ENCODE data around the gene PODXL. TPM values are rescaled to one million over a fixed set of nuclear protein-coding genes. Genes with fewer than 3 reads are reported as not detected.
"Not testable (repeated sequence)": the region's sequence is repeated elsewhere in the genome, so short reads cannot be mapped to it uniquely, and the experiment has no call there.

PODXL gene
- total RNA-seq, 1 donor from 2014 or later, result 114 TPM

- DNase-seq (ENCODE audit: low read depth, low spot score), result no peak
Observed at GRCh38 chr7:131511774-131512535, 44.5 kb downstream of the PODXL start.

- no peak for DNase-seq (ENCODE audit: low read depth, low spot score)
Observed at GRCh38 chr7:131511071-131511470, 45.4 kb downstream of the PODXL start.

- DNase-seq (ENCODE audit: low read depth, low spot score), result no peak
Observed at GRCh38 chr7:131509781-131510180, 46.6 kb downstream of the PODXL start.

GRCh38 chr7:131508754-131509486, 47.5 kb downstream of the PODXL start:
- DNase-seq (ENCODE audit: low read depth, low spot score), result no peak

GRCh38 chr7:131507592-131508331, 48.7 kb downstream of the PODXL start:
- no peak for DNase-seq (ENCODE audit: low read depth, low spot score)

- DNase-seq (ENCODE audit: low read depth, low spot score), result no peak
Observed at GRCh38 chr7:131506597-131506996, 49.8 kb downstream of the PODXL start.

- no peak for DNase-seq (ENCODE audit: low read depth, low spot score)
Observed at GRCh38 chr7:131505636-131506557, 50.5 kb downstream of the PODXL start.

GRCh38 chr7:131505037-131505620, 51.3 kb downstream of the PODXL start:
- not testable (repeated sequence) for DNase-seq (ENCODE audit: low read depth, low spot score)

GRCh38 chr7:131504157-131504899, 52.1 kb downstream of the PODXL start:
- no peak for DNase-seq (ENCODE audit: low read depth, low spot score)

- DNase-seq (ENCODE audit: low read depth, low spot score), result no peak
Observed at GRCh38 chr7:131503639-131504038, 52.8 kb downstream of the PODXL start.

- DNase-seq (ENCODE audit: low read depth, low spot score), result no peak
Observed at GRCh38 chr7:131502810-131503508, 53.5 kb downstream of the PODXL start.

GRCh38 chr7:131501930-131502685, 54.3 kb downstream of the PODXL start:
- DNase-seq (ENCODE audit: low read depth, low spot score), result no peak

- DNase-seq (ENCODE audit: low read depth, low spot score), result no peak
Observed at GRCh38 chr7:131501422-131501821, 55.0 kb downstream of the PODXL start.

- no peak for DNase-seq (ENCODE audit: low read depth, low spot score)
Observed at GRCh38 chr7:131500357-131500756, 56.1 kb downstream of the PODXL start.

- no peak for DNase-seq (ENCODE audit: low read depth, low spot score)
Observed at GRCh38 chr7:131499801-131500200, 56.6 kb downstream of the PODXL start.

GRCh38 chr7:131498237-131498885, 58.1 kb downstream of the PODXL start:
- no peak for DNase-seq (ENCODE audit: low read depth, low spot score)

GRCh38 chr7:131497454-131497853, 59.0 kb downstream of the PODXL start:
- no peak for DNase-seq (ENCODE audit: low read depth, low spot score)

Measured in pulmonary artery endothelial cell (primary cell).